Stimulated activated CD8-positive, alpha-beta memory T cell treated with anti-CD3 and anti-CD28 coated beads, Interleukin-4, amount 100 ng/mL, for 1 hour (primary cell): ENCODE measurements around the gene KCNA2.

ENCODE experiments used
- DNase-seq, 2 donors: peaks; one replicate each; pipeline ENCODE4 v3.0.0-alpha.2; 2020; ENCODE audit warnings: low read depth in 2 of 2, low spot score in 1 of 2

The KCNA2 gene

GRCh38 chr1:110605901-110606656, at the start of gene KCNA2:
Gene KCNA2, minus strand, starts transcription at chr1:110606358. Its CDS starts 1,576 bp downstream, at chr1:110604782.
- no peak for DNase-seq

GRCh38 chr1:110650609-110651008, 44.5 kb upstream of the KCNA2 start:
- no peak for DNase-seq

- no peak for DNase-seq
These were observed 42.3 kb upstream of the KCNA2 start for GRCh38 chr1:110648417-110648816.

GRCh38 chr1:110647254-110647891, 41.2 kb upstream of the KCNA2 start:
- DNase-seq, result no peak

GRCh38 chr1:110645821-110646735, 39.9 kb upstream of the KCNA2 start:
- no peak for DNase-seq

GRCh38 chr1:110645211-110645610, 39.1 kb upstream of the KCNA2 start:
- DNase-seq, result no peak

GRCh38 chr1:110643879-110644472, 37.8 kb upstream of the KCNA2 start:
- no peak for DNase-seq

GRCh38 chr1:110639724-110640386, 33.7 kb upstream of the KCNA2 start:
- no peak for DNase-seq

- no peak for DNase-seq
These were observed 32.4 kb upstream of the KCNA2 start for GRCh38 chr1:110638556-110638955.

- DNase-seq, result no peak
These were observed 31.9 kb upstream of the KCNA2 start for GRCh38 chr1:110638058-110638457.

- no peak for DNase-seq
These were observed 31.3 kb upstream of the KCNA2 start for GRCh38 chr1:110637475-110637874.

- no peak for DNase-seq
These were observed 30.2 kb upstream of the KCNA2 start for GRCh38 chr1:110636149-110636935.

- no peak for DNase-seq
These were observed 29.3 kb upstream of the KCNA2 start for GRCh38 chr1:110635434-110635833.

GRCh38 chr1:110634455-110635311, 28.5 kb upstream of the KCNA2 start:
- peak in 1 of 2 donors; percentile 37 for DNase-seq

- DNase-seq, result no peak
These were observed 27.9 kb upstream of the KCNA2 start for GRCh38 chr1:110634086-110634454.

- DNase-seq, result no peak
These were observed 27.5 kb upstream of the KCNA2 start for GRCh38 chr1:110633646-110634030.

GRCh38 chr1:110631836-110632620, 25.9 kb upstream of the KCNA2 start:
- DNase-seq, result no peak
